KMS-11 (cell line): ENCODE results near the gene LUC7L3.

Experiments
- H2AFZ ChIP-seq: fragments of 200-600 bp; sonication (generic); 2 replicates; pipeline ENCODE4 v1.6.1; 2016; ENCODE audit warnings: antibody characterized with exemption, mixed run types, low read depth
- H3K27ac ChIP-seq: fragments of 200-600 bp; sonication (generic); 2 replicates; pipeline ENCODE4 v1.6.1; 2016; ENCODE audit warnings: mild to moderate bottlenecking, mixed run types
- H3K27me3 ChIP-seq: fragments of 200-600 bp; sonication (generic); 2 replicates; pipeline ENCODE4 v1.6.1; 2017; ENCODE audit warnings: mild to moderate bottlenecking, low read depth, mixed run types, moderate library complexity; ENCODE audit not compliant: insufficient read depth
- H3K36me3 ChIP-seq: fragments of 200-600 bp; sonication (generic); 2 replicates; pipeline ENCODE4 v1.6.1; 2017; ENCODE audit warnings: mild to moderate bottlenecking, mixed run types; ENCODE audit not compliant: insufficient read depth
- H3K4me1 ChIP-seq: fragments of 200-600 bp; sonication (generic); 2 replicates; pipeline ENCODE4 v1.6.1; 2016; ENCODE audit warnings: mild to moderate bottlenecking, low read depth, mixed run types; ENCODE audit not compliant: poor library complexity, severe bottlenecking
- H3K4me2 ChIP-seq: fragments of 200-600 bp; sonication (generic); 2 replicates; pipeline ENCODE4 v1.7.0; 2016; ENCODE audit warnings: mild to moderate bottlenecking, mixed run types
- H3K4me3 ChIP-seq: fragments of 200-600 bp; sonication (generic); IDR thresholded peaks from 2 replicates; pipeline ENCODE4 v1.6.1; 2017; ENCODE audit warnings: low read depth, low read length, mixed read lengths; ENCODE audit not compliant: insufficient read depth
- H3K79me2 ChIP-seq: fragments of 200-600 bp; sonication (generic); 2 replicates; pipeline ENCODE4 v1.6.1; 2016; ENCODE audit warnings: low read depth, mixed run types; ENCODE audit not compliant: insufficient read depth
- H3K9ac ChIP-seq: fragments of 200-600 bp; sonication (generic); 2 replicates; pipeline ENCODE4 v1.6.1; 2016; ENCODE audit warnings: mild to moderate bottlenecking, mixed run types
- H4K20me1 ChIP-seq: fragments of 200-600 bp; sonication (generic); 2 replicates; pipeline ENCODE4 v1.6.1; 2016; ENCODE audit warnings: mild to moderate bottlenecking, mixed run types; ENCODE audit not compliant: insufficient read depth
- TF ChIP-seq, protein P1 (sequence below): fragments of 200-600 bp; sonication (generic); conservative IDR thresholded peaks from 2 replicates; pipeline ENCODE4 v1.6.1; 2017; ENCODE audit warnings: low read depth, mild to moderate bottlenecking, antibody characterized with exemption, low read length, moderate library complexity, mixed read lengths

LUC7L3 gene

DNA sequence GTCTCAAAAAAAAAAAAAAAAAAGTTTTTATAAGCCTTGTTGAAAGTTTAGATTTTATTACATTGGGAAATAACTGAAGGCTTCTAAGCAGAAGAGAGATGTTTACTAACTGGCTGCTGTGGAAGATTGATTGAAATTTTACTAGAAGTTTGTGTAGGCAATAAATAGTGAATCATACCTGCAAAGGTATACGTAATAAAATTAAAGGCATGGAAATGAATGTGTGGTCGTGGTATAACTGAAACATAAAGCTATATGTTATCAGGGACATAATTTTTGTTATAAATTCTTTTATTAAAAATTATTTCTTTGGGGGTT lies 8.7 kb downstream of the LUC7L3 start:
- no peak overlapping the region for H3K9ac ChIP-seq
- H3K27ac ChIP-seq: no peak overlapping the region
- H3K36me3 ChIP-seq: no peaks in the 10 kb centered on the region; the same call in 1 of the 2 replicates
- peaks cover 34% of the 10 kb centered on the region for H3K4me1 ChIP-seq
- H3K4me3 ChIP-seq: no peak overlapping the region
- TF ChIP-seq, protein P1, sequence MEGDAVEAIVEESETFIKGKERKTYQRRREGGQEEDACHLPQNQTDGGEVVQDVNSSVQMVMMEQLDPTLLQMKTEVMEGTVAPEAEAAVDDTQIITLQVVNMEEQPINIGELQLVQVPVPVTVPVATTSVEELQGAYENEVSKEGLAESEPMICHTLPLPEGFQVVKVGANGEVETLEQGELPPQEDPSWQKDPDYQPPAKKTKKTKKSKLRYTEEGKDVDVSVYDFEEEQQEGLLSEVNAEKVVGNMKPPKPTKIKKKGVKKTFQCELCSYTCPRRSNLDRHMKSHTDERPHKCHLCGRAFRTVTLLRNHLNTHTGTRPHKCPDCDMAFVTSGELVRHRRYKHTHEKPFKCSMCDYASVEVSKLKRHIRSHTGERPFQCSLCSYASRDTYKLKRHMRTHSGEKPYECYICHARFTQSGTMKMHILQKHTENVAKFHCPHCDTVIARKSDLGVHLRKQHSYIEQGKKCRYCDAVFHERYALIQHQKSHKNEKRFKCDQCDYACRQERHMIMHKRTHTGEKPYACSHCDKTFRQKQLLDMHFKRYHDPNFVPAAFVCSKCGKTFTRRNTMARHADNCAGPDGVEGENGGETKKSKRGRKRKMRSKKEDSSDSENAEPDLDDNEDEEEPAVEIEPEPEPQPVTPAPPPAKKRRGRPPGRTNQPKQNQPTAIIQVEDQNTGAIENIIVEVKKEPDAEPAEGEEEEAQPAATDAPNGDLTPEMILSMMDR: no peak
- no peak overlapping the region for H2AFZ ChIP-seq
- H3K79me2 ChIP-seq: peaks cover 100% of the 10 kb centered on the region
- no peak overlapping the region for H3K4me2 ChIP-seq
- H3K27me3 ChIP-seq: no peaks in the 10 kb centered on the region
- peaks cover 81% of the 10 kb centered on the region for H4K20me1 ChIP-seq

DNA sequence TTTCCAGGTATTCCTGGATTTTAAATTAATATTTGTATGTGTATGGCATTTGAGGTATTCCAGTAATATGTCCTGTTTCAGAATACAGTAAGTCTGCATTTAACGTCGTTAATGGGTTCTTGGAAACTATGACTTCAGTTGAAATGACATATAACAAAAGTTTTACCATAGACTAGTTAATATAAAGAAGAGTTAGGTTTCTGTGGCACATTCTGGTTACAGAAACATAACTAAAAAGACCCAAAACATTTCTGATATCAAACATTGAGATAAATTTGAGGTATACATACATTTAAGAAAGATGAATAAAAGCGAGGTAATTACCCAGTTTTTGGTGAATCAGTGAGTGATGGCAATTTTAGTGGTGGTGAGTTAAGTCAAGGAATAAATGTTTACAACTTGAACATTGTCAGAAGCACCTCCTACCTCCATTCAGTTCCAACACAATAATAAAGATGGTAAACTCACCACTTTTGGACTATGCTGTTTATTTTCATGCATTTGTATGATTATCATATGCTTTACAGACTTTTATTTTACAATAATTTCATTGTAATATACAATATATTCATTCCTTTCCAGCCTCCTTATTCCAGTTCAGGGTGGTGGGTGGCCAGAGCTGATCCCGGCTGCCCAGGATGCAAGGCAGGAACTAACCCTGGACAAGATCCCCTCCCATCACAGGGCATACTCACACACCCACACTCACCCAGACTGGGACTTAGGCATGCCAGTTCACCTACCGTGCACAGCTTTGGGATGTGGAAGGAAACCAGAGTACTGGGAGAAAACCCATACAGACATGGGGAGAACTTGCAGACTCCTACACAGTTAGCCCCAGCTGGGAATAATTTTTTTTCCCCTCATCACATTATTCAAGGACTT lies 9.7 kb downstream of the LUC7L3 start:
- no peak overlapping the region for H3K4me2 ChIP-seq
- no peaks in the 10 kb centered on the region for H3K27me3 ChIP-seq
- peaks cover 72% of the 10 kb centered on the region for H4K20me1 ChIP-seq
- no peak overlapping the region for H2AFZ ChIP-seq
- H3K79me2 ChIP-seq: peaks cover 100% of the 10 kb centered on the region
- H3K9ac ChIP-seq: no peak overlapping the region
- H3K27ac ChIP-seq: no peak overlapping the region
- no peak overlapping the region for H3K4me3 ChIP-seq
- H3K36me3 ChIP-seq: peaks cover under 1% of the 10 kb centered on the region; the same call in 1 of the 2 replicates
- H3K4me1 ChIP-seq: peaks cover 28% of the 10 kb centered on the region
- TF ChIP-seq, protein P1: no peak

DNA sequence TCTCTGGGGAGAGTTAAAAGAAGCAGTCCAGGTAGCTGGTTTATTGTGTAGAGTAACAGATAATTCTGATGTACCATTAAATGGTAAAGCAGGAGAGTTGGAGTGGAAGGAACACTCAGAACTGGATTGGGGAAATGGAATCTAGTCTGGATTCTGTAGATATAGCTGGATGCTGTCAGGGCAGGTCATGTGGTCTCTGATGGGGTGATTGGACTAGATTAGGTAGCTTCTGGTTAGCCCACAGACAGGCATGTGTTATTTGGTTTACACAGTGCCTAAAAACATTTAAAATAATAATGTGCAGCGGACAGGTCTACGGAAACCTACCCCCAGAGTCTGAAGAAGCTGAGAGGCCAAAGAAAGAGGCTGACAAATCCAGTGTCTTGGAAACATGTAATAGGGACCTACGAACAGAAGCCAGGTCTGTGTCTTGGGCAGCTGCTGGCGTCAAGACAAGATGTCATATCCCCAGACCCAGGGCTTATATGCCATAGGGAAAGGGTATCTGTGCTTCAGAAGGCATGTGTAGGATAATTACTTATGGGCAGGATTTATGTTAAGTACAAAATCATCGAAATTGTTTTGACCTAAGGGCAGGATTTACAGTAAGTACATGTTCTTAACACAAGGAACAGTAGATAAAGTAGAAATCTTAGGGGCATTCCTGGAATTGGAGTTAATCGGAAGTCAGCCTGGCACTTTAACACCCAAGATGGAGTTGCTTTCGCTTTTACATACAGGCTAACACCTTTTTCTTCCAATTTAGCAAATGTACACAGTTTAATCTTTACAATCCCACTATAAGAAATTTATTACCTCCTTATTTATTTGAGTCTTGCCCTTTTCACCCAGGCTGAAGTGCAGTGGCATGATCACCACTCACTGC lies 12.4 kb downstream of the LUC7L3 start:
- TF ChIP-seq, protein P1: no peak
- H3K36me3 ChIP-seq: peaks cover 5% of the 10 kb centered on the region; the same call in 1 of the 2 replicates
- peaks cover 67% of the 10 kb centered on the region for H4K20me1 ChIP-seq
- H3K27me3 ChIP-seq: no peaks in the 10 kb centered on the region
- H3K4me2 ChIP-seq: no peak overlapping the region
- H3K27ac ChIP-seq: no peak overlapping the region
- H3K4me1 ChIP-seq: peaks cover 41% of the 10 kb centered on the region
- H3K79me2 ChIP-seq: peaks cover 100% of the 10 kb centered on the region
- H3K9ac ChIP-seq: no peak overlapping the region
- no peak overlapping the region for H3K4me3 ChIP-seq
- H2AFZ ChIP-seq: no peak overlapping the region

DNA sequence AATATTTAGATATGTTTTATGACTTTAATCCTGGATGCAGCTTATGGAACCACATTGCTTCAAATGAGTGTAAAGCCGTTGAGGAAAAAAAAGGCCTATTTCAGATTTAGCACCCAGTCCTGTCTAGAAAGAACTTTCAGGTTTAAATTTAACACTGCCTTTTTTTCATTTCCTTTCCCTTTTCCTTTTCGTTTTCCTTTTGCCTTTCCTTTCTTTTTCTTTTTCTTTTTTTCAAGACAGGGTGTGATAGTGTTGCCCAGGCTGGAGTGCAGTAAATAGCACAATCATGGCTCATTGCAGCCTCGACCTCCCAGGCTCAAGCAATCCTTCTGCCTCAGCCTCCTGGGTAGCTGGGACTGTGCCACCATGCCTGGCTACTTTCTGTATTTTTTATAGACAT lies 15.9 kb downstream of the LUC7L3 start:
- Histone ChIP-seq H3K36me3 (peaks cover 16% of the 10 kb centered on the region; the same call in 1 of the 2 replicates), H3K79me2 (peaks cover 100% of the 10 kb centered on the region), H3K9ac (no peak overlapping the region), H3K4me3 (no peak overlapping the region), H3K4me2 (no peak overlapping the region), H3K4me1 (peaks cover 58% of the 10 kb centered on the region), H2AFZ (no peak overlapping the region), H3K27me3 (no peaks in the 10 kb centered on the region), H3K27ac (no peak overlapping the region), H4K20me1 (peaks cover 43% of the 10 kb centered on the region)
- TF ChIP-seq, protein P1: no peak
